Cortex of kidney (tissue), 1 donor: Measurements from ENCODE around the gene CD63.

ENCODE experiments used
- DNase-seq: peaks from one replicate; lab custom pipeline; 2025; lab: John Stamatoyannopoulos, UW

Gene CD63

DNA sequence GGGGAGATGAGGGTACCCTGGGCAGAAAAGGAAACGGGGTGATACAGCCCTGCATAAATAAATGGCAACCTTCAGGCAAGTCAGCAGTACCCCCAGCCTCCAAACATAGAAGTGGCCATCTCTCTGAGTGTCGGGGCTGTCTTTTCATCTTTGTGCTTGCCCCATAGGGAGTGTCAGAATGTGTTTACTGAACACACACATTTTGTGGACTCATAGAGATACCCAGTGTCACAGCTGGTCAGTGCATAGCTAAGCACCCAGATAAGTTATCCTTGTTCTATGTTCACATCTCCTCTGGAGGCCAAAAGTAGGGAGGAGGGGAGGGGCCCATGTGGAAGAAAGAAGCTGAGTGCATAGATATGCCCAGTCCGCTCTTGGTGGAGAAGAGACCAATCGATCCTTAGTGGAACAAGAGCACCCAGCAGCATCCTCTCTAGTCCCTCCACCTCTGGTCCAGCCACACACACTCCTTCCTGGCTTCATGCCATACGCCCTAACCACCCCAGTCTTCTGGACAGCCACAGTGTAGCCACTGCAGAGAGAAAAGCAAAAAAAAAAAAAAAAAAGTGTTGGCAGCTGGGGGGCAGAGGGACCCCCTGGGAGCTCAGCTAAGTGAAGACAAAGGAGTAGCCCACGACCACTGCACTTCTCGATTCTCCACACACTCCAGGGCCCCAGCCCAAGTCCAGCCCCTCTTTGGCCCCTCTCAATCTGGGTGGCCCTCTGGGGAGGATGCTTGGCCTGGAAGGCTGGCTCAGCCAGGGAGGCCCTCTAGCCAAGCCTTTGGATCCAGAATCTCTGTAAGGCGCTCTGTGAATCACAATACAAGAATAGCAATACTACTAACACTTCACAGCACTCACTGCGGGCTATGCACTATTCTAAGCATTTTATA lies 23.7 kb downstream of the CD63 start:
- DNase-seq, result no peak

DNA sequence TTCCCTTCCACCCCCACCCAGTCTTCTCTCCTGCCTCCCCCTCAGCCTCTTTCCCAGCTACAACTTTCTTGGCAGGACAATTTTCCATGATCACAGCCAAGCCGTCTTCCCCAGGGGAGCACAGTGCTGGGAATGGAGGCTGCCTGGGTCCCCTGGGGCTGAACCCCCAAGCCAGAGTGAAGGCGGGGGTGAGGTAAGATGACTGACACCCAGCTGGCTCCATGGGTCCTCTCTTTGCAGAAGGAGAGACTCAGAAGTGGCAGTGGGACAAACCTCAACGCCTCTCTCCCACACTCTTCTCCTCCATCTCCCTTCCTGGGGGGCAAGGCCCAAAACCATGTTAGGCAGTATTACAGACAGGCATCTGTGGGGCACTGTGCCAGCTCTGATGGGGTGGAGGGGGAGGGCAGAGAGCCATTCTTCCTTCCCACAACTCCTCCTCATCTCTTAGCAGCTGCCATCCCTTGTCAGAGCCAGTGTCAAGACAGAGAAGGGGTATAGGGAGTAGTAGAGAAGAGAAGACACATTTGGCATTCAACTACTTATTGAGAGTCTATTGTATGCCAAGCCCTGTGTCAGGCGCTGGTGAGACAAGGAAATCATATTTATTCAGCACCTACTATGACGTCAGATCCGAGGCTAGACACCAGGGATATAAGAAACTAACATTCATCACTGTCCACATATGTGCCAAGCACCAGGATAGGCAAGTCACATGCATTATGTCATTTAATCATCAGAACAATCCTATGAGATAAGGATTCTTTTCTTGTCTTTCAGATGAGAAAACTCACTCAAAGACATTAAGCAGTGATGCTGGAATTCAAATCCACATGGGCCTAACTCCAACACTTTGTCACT lies 24.7 kb downstream of the CD63 start:
- no peak for DNase-seq

DNA sequence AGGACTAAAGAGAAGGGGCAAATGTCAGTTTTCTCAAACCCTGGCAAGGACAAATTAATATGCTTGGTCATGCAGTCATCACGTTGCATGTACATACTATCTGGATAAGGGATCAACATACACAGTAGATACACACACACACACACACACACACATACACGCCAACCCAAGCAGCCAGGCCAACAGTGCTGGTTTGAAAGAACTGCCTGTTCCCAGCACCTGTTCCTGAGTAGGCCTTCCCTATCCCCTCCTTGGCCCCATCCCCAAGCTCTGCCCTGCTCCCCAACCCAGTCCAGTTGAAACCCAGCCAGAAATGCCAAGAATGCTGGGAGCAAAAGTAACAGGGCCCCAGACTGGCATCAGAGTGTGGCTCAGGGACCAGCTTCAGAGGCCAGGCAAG lies 25.5 kb downstream of the CD63 start:
- DNase-seq, result no peak

DNA sequence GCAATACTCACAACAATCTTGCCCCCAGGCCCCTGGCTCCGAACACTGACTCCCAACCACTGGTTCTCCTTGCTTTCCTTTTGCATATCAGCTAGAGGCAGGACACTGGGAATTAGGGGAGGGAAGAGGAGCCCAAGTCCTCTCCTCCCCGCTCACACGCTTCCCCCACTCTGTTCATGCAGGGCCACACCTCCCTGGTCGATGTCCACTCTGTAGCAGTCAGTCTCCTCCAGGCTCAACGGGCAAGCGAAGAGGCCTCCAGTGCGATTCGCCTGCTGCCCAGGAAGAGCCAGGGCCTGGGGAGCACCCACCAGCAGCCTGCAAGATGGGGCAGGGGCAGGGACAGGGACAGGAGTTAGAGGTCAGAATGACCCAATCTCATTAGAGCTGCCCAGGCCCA lies 25.9 kb downstream of the CD63 start:
- DNase-seq, result no peak

DNA sequence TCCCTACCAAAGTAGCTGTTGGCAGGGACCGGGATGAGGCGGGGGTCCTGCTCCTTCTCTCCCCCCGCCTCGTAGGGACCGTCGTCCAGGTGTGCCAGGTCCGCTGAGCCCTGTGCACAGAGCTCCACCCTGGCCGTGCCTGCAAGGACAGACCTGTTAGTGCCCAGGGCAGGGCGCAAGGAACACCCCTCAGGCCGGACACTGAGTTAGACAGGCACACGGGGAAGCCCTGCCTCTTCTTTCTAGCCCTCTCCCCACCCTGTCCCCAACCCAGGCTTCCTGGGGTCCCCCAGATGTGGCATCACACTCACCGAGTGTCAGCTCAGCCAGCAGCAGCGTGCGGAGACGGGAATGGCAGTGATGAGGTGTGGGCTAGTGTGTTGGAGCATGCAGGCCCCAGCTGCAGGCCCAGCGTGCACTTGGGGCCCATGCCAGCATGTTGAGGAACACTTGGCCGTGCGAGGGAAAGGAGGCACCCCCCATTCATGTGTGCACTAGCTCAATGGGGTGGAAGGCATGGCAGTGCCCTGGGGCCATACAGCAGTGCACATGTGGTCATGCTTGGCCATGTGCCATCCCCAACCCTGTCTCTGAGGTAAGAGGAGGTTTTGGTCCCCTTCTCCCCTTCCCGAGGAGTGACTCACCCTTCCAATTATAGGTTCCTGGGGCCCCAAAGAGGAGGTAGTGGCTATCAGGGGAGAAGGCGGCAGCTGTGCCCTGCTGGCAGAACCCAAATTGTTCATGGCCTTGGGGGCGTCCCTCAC lies 28.4 kb downstream of the CD63 start:
- DNase-seq, result no peak

DNA sequence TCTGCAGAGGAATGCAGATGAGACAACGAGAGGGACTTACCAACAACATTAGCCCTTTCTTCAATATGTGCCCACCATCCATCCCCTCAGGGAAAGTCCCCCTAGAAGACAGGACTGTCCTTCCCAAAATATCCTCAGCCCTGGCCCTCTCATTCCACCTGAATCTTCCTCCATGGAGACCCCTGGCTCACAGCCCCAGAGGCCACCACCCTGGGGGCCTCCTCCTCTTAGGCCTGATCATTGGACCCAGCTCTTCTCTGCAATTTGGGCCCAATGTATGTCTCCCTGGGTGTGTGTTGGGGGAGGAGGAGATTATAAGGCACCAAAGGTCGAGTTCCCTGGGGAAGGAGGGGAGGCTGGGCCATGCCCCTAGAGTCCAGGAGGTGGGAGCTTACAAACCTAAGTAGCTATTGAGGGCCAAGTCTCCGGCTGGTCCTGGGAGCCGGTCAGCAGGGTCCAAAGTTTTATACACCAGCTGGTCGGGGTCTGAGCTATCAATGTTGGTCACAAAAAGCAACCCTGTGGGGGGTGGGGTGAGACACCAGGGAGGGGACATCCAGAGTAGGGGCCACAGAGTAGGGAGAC lies 29.2 kb downstream of the CD63 start:
- DNase-seq, result no peak

DNA sequence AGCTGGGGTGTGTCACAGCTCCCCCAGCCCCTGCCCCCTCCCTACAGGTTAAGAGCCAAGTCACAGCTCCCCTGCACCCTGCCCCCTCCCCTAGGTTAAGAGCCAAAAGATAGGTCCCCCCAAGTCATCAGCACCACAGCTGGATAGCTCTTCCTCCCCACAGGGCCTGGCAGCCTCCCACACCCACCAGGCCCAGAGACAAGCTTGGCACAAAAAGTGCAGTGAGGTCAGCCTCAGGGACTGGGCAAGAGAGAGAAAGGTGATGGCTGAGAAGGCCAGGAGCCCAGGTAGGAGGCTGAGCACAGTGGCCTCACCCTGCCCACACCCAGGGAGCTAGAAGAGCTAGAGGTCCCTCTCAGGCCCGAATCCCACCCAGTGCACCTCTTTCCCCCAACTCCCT lies 29.8 kb downstream of the CD63 start:
- no peak for DNase-seq

DNA sequence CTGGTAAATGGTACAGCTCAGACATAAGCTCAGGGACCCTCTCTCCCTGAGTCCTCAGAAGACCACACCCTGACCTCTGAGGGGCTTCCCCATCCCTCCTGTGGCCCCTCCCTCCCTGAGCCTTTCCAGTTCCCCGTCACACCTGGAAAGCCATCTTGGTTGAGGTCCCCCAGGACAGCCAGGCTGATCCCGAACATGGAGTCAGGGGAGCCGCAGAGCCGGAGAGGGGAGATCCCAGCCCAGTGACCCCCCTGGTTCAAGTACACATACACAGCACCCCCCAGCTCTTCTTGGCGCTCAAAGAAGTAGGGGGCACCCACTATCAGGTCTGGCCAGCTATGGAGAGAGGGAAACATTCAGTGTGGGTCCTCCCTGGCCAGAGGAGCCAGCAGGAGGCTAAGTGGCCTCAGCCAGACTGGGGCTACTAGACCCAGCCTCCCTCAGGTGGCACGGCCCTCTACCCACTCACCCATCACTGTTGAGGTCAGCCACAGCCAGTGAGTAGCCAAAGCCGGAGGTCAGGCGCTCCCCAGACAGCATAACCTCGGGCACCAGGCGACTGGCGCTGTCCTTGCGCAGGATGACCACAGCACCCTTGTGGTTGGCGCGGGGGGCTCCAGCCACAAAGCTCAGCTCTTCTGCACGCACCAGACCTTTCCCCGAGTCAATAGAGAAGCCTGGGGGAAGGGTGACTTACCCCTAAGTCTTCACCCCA lies 30.4 kb downstream of the CD63 start:
- no peak for DNase-seq

DNA sequence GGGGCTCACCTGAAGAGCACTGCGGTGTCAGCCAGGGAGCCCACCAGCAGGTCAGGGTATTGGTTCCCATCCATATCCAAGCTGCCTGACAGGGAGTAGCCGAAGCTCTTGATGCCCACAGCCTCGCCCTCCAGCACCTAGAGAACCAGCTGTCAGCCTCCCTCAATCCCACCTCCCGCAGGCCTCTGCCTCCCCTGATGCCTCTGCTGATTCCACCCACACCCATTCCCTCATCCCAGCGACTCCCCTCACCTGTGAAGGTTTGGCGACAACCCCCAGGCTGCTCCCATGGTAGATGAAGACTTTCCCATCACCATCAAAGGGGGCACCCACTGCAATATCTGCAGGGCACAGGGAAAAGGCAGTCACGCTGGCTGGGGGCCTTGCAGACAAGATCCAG lies 31.1 kb downstream of the CD63 start:
- DNase-seq, result no peak

DNA sequence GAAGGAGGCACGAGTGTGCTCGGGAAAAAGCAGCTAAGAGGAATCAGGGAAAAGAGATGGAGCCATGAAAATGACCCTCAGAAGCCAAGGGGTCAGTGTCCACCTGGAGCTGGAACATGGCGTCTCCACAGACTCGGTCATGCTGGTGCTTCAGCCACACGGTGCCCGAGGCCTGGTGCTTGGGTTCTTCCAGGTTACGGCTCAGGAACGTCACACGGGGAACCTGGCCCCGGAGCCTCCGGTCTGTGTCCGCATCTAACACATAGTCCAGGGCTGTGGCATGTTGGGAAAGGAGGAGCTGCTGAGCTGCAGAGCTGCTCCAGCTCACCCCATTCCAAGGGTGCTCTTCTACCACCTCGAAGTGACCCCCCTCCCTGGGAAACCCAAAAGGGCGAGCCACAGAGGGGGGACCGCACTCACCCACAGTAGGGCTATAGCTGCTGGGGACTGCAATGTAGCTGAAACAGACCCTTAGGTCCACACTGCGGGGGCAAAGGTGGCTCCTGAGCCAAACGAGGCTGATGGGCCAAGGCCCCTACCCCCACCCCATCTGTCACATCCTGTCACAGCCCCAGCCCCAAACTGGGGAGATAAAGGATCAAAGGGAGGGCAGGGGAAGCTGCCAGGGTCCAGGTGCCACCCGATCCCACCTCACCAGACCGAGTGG lies 31.9 kb downstream of the CD63 start:
- DNase-seq, result no peak

DNA sequence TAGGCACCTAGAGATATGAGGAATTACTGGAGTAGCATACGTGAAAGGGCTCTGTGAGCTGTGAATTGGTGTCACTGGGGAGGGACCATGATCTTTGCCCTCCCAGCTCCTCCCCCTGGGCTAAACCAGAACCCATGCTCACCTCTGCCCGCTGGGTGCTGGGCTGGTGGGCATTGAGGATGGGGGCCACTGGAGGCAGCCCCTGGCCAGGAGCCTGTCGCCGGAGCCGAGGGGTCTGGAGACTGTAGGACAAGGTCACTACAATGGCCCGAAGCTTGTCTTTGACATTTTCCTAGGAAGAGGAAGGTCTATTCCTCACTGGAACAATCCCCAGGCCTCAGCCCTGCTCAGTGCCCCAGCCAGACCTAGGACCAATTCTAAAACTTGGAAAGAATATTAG lies 32.7 kb downstream of the CD63 start:
- DNase-seq, result no peak

DNA sequence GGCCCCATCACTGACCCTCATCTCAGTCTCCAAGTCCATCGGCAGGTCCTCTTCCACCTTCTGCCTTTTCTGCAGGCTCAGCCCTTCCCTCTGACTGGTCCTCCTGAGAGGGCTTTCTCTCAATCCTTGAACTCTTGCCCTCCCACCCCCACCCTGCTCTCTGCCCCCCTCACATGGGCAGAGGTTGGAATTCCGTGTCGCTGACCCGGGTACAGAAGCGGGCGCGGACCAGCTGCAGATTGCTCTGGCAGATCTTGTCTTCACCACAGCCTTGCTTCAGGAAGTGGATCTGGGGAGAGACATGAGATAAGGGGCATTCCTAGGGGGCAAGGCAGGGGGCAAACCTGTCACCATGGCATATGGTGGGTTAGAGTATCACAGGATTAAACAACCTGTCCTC lies 33.5 kb downstream of the CD63 start:
- DNase-seq, result no peak

DNA sequence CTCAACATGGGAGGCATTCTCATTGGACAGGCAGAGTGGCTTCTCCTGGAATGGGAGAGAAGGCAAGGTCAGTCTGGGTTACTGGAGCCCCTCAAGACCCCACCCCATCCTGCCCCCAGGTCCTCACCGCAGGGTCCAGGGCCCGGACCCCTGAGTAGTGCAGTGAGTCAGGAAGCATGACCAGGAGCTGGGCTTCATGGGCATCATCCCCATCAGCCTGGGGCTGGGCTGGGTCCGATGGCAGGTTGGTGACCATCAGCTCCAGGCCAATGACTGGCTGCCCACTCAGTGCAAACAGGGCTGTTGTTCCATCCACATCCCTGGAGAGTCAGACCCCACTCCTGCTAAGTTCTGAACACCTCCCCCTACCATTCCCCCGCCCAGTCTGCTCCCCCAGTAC lies 34.2 kb downstream of the CD63 start:
- DNase-seq, result no peak

DNA sequence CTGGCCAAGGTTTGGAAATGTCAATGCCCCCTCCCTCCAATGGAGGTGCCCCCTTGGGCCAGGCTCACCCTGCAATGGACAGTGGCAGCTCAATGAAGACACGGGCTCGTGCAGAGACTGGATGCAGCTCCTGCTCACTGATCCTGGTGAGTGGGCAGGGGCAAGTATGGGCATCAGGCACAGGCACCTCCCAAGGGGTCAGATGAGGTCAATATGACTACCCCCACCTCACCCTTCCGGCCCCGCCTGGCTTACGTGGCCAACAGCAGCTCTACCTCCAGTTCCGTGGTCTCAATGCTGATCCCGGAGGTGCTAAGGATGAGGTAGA lies 34.7 kb downstream of the CD63 start:
- no peak for DNase-seq

DNA sequence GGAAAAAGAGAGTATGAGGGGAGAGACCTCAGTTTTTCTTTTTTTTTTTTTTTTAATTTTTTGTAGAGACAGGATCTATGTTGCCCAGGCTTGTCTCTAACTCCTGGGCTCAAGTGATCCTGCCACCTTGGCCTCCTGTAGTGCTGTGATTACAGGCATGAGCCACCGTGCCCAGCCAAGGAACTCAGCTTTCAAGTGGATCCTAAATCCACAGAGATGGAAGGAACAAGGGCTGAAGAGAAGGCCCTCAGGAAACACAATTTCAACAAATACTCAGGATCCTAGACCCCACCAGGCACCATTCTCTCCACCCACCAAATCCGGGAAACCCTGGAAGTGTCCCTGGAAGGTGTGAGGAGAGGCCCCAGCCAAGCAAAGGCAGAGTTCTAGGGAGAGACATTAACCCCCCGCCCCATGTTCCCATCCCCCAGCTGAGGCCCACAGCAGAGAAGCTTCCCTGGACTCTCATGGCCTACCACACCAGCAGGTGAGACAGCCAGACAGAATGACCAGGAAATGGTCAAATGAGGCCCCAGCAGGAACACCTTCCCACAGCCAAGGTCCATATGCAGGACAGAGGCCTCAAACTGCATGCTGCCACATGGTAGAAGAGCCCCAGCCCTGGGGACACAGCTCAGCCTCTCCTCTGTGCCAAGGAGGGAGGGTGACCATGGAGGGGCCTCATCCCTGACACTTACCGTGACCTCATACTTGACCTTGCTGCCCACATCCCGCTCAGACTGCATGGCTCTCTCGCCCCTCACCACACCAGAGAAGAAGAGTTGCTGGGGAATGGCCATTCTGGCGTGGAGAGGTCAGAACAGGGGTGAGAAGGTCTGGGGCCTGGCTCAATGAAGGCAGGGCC lies 35.3 kb downstream of the CD63 start:
- DNase-seq, result no peak

DNA sequence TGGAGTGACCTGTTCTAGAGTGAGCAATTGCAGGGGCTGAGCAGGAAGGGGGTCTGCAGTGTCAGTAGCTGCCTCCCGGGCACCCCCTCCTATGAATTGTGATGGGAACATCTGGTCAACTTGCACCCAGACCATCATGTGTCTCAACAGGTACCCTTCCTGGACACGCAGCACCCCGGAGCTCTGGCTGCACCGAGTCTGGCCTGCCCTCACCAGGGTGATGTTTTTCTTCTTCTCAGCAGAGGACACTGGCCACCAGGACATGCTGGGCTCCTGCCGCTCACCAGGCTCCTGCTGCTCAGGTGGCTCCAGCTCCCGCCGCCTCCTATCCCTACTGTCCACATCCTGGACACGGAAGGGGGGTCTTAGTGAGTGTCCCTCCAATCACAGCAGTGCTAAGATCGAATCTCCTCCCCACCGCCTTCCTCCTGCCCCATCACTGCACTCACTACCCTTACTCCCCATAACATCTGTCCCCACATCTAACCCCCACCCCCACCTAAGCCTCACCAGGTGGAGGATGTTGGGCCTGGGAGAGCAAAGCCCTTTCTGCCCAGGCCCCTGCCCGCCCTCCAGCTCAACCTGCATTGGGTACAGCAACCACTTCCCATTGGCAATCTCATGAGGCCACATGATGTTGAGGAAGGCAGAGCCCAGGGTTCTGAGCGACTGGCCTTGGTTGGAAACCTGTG lies 36.0 kb downstream of the CD63 start:
- no peak for DNase-seq

DNA sequence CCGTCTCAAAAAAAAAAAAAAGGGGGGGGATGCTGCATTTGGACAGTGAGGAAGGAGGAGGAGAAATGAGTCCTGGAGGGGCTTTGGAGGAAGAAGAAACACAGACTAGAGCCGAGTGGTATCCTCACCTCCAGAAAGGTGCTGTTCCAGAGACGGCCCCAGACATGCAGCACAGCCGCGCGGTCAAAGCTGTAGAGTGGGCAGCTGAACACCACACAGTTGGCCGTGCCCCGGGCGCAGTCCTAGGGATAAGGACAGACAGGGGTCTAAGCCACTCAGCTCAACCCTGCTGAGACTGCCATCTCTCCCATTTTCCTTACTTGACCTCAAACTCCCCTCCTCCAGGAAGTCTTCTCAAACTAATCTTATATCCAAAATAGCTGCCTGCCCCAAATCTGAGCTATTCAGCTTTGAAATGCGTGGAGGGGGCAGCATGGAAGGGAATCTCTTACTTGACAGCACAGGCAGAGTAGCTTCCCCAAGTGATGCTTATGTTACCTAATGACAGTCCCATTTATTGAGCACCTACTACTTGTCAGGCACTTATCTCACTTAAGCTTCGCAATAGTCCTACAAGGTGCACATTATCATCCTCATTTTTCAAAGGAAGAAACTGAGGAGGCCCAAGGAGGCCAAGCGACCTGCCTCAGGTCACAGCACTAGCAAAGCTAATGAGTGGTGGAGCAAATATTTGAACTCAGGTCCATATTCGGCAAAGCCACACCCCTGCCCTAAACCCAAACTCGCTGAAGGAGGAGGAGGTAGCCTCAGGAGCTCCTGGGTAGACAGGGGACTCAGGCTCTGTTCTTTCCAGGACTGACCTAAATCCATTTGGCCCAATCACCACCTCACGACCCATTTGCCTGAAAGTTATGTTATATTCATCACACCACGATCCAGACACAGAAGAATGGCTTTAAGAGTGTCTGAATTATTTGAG lies 39.8 kb downstream of the CD63 start:
- no peak for DNase-seq

DNA sequence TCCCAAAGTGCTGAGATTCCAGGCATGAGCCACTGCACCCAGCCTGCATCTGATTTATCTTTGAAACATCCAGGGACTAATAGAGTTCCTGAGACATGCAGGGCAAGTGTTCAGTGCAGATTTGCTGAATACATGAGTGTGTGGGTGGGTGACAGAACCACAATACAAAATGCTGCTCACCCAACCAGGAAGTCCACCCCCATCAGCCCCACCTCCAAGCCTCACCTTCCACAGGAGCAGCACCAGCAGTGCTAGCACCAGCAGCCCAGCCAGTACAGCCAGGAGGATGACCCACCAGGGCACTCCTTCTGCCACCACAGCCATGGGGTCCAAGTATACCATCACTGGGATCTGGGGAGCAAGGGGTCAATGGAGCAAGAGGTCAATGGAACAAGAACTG lies 41.1 kb downstream of the CD63 start:
- DNase-seq, result no peak
